Measurements from ENCODE around the gene ARR3.
"Not testable (repeated sequence)": the region's sequence is repeated elsewhere in the genome, so short reads cannot be mapped to it uniquely, and the experiment has no call there.

The ARR3 gene

GRCh38 chrX:70280573-70280972 is 12.4 kb downstream of the ARR3 start:
- DNase-seq (ENCODE audit: low spot score) = no peak

- no peak for DNase-seq (ENCODE audit: low spot score)
These were observed 13.8 kb downstream of the ARR3 start, which contains the start of gene RAB41 for GRCh38 chrX:70281951-70282350. TSS of gene RAB41 (plus strand) at chrX:70282172. CDS start at chrX:70282218, 46 bp downstream.

GRCh38 chrX:70289168-70289792 is 21.1 kb downstream of the ARR3 start:
- no peak for DNase-seq (ENCODE audit: low spot score)

GRCh38 chrX:70289793-70290770 is 21.9 kb downstream of the ARR3 start, which contains the start of the genes KIF4A and PDZD11:
TSS of gene KIF4A (plus strand) at chrX:70290104. CDS start at chrX:70290459, 355 bp downstream.
TSS of gene PDZD11 (minus strand) at chrX:70289927. CDS start at chrX:70289341, 586 bp downstream.
- DNase-seq (ENCODE audit: low spot score) = peak; percentile 94

GRCh38 chrX:70292788-70293187 is 24.7 kb downstream of the ARR3 start:
- no peak for DNase-seq (ENCODE audit: low spot score)

GRCh38 chrX:70293621-70294020 is 25.5 kb downstream of the ARR3 start:
- no peak for DNase-seq (ENCODE audit: low spot score)

- no peak for DNase-seq (ENCODE audit: low spot score)
These were observed 33.6 kb downstream of the ARR3 start for GRCh38 chrX:70301716-70302115.

- no peak for DNase-seq (ENCODE audit: low spot score)
These were observed 45.4 kb downstream of the ARR3 start for GRCh38 chrX:70313503-70313902.

GRCh38 chrX:70322784-70323183 is 54.6 kb downstream of the ARR3 start:
- DNase-seq (ENCODE audit: low spot score) = no peak

- not testable (repeated sequence) for DNase-seq (ENCODE audit: low spot score)
These were observed 55.5 kb downstream of the ARR3 start for GRCh38 chrX:70323628-70324027.

GRCh38 chrX:70324326-70324725 is 56.2 kb downstream of the ARR3 start:
- no peak for DNase-seq (ENCODE audit: low spot score)

GRCh38 chrX:70331161-70331560 is 63.0 kb downstream of the ARR3 start:
- no peak for DNase-seq (ENCODE audit: low spot score)
